HepG2 (cell line): ENCODE data around the gene AAR2. TPM values are rescaled to one million over a fixed set of nuclear protein-coding genes. Genes with fewer than 3 reads are reported as not detected.

Experiments
- ADNP ChIP-seq: sonication (generic); formaldehyde crosslinking; IDR thresholded peaks from 2 replicates; pipeline ENCODE4 v1.4.0; 2020; ENCODE audit warnings: missing genetic modification reagents
- CAMTA2 ChIP-seq: sonication (generic); formaldehyde crosslinking; IDR thresholded peaks from 2 replicates; pipeline ENCODE4 v1.4.0; 2020; ENCODE audit warnings: mild to moderate bottlenecking, missing genetic modification reagents, borderline replicate concordance
- CBFB ChIP-seq: sonication (generic); formaldehyde crosslinking; IDR thresholded peaks from 2 replicates; pipeline ENCODE4 v1.4.0; 2020; ENCODE audit warnings: missing genetic modification reagents
- CENPX ChIP-seq: sonication (generic); formaldehyde crosslinking; IDR thresholded peaks from 2 replicates; pipeline ENCODE4 v1.9.0; 2021; ENCODE audit warnings: mild to moderate bottlenecking, missing genetic modification reagents, moderate library complexity
- GZF1 ChIP-seq: sonication (generic); formaldehyde crosslinking; IDR thresholded peaks from 2 replicates; pipeline ENCODE4 v1.5.1; 2020; ENCODE audit warnings: mild to moderate bottlenecking, missing genetic modification reagents
- JARID2 ChIP-seq: sonication (generic); formaldehyde crosslinking; IDR thresholded peaks from 2 replicates; pipeline ENCODE4 v1.8.1; 2023; ENCODE audit warnings: missing genetic modification reagents, inconsistent platforms; ENCODE audit not compliant: insufficient replicate concordance
- JDP2 ChIP-seq: sonication (generic); formaldehyde crosslinking; IDR thresholded peaks from 2 replicates; pipeline ENCODE4 v1.8.1; 2022; ENCODE audit warnings: missing genetic modification reagents, borderline replicate concordance
- RFX3 ChIP-seq: IDR thresholded peaks from 2 replicates; pipeline ENCODE4 v1.6.1; 2016; ENCODE audit warnings: missing biosample characterization, missing genetic modification reagents
- RXRA ChIP-seq: sonication (generic); formaldehyde crosslinking; IDR thresholded peaks from 2 replicates; pipeline ENCODE4 v1.5.1; 2020; ENCODE audit warnings: missing genetic modification reagents
- SALL2 ChIP-seq: sonication (generic); formaldehyde crosslinking; IDR thresholded peaks from 2 replicates; pipeline ENCODE4 v1.8.1; 2023; ENCODE audit warnings: mild to moderate bottlenecking, missing genetic modification reagents, inconsistent platforms
- SUZ12 ChIP-seq: fragments of 150-350 bp; IDR thresholded peaks from 2 replicates; pipeline ENCODE4 v1.6.1; 2014; ENCODE audit warnings: low read depth, low read length
- ZFP36 ChIP-seq: fragments of 150-350 bp; IDR thresholded peaks from 2 replicates; pipeline ENCODE4 v1.6.1; 2018; ENCODE audit warnings: borderline replicate concordance, low read length, low read depth; ENCODE audit not compliant: partially characterized antibody
- ZFY ChIP-seq: sonication (generic); formaldehyde crosslinking; IDR thresholded peaks from 2 replicates; pipeline ENCODE4 v1.4.0; 2020; ENCODE audit warnings: missing genetic modification reagents
- ZNF451 ChIP-seq: sonication (generic); formaldehyde crosslinking; IDR thresholded peaks from 2 replicates; pipeline ENCODE4 v1.5.0; 2020; ENCODE audit warnings: mild to moderate bottlenecking, missing genetic modification reagents
- ZNF572 ChIP-seq: sonication (generic); formaldehyde crosslinking; IDR thresholded peaks from 2 replicates; pipeline ENCODE4 v1.5.1; 2020; ENCODE audit warnings: mild to moderate bottlenecking, missing genetic modification reagents
- ZNF629 ChIP-seq: sonication (generic); formaldehyde crosslinking; conservative IDR thresholded peaks from 2 replicates; pipeline ENCODE4 v1.5.0; 2020; ENCODE audit warnings: missing genetic modification reagents
- ZNF891 ChIP-seq: sonication (generic); formaldehyde crosslinking; IDR thresholded peaks from 2 replicates; pipeline ENCODE4 v1.5.0; 2020; ENCODE audit warnings: mild to moderate bottlenecking, missing genetic modification reagents
- polyA plus RNA-seq, 8 experiments: library from polyadenylated mRNA; depleted of rRNA in 3 of 8; stranded (reverse) in 7 of 8; unstranded in 1 of 8; fragments of >200 nt; fragmentation: Illumina TruSeq in 4 of 8; extraction: Trizol in 4 of 8; gene quantifications; 2 replicates each; pipeline versions ENCODE4 v1.2.1 to v1.2.3, GENCODE V29; 2011 to 2016; ENCODE audit warnings: low read depth in 4 of 8, missing spikeins in 1 of 8, mixed read lengths in 1 of 8; ENCODE audit not compliant: insufficient read depth in 1 of 8
- total RNA-seq, 5 experiments: library from RNA; depleted of rRNA; stranded (reverse); fragments of >200 nt; fragmentation: Illumina TruSeq; extraction: Trizol; gene quantifications; 2 replicates each; pipeline ENCODE4 v1.2.3, GENCODE V29; 2016; ENCODE audit warnings: low read depth in 1 of 5
- TF ChIP-seq, protein P1 (sequence below): sonication (generic); formaldehyde crosslinking; IDR thresholded peaks from 2 replicates; pipeline ENCODE4 v1.5.0; 2020; ENCODE audit warnings: missing genetic modification reagents, mild to moderate bottlenecking, borderline replicate concordance
- TF ChIP-seq, protein P2 (sequence below): sonication (generic); formaldehyde crosslinking; IDR thresholded peaks from 2 replicates; pipeline ENCODE4 v1.9.0; 2021; ENCODE audit warnings: missing genetic modification reagents, borderline replicate concordance
- TF ChIP-seq, protein P3 (sequence below): sonication (generic); formaldehyde crosslinking; IDR thresholded peaks from 2 replicates; pipeline ENCODE4 v1.4.0; 2020; ENCODE audit warnings: missing genetic modification reagents
- TF ChIP-seq, protein P4 (sequence below): sonication (generic); formaldehyde crosslinking; IDR thresholded peaks from 2 replicates; pipeline ENCODE4 v1.4.0; 2020; ENCODE audit warnings: missing genetic modification reagents

AAR2 gene
- total and polyA plus RNA-seq, 2 of the 13 experiments (the other 11 are each of a cell fraction or from before 2014, with no cell fraction given) = 45.2 to 46.2 TPM

DNA sequence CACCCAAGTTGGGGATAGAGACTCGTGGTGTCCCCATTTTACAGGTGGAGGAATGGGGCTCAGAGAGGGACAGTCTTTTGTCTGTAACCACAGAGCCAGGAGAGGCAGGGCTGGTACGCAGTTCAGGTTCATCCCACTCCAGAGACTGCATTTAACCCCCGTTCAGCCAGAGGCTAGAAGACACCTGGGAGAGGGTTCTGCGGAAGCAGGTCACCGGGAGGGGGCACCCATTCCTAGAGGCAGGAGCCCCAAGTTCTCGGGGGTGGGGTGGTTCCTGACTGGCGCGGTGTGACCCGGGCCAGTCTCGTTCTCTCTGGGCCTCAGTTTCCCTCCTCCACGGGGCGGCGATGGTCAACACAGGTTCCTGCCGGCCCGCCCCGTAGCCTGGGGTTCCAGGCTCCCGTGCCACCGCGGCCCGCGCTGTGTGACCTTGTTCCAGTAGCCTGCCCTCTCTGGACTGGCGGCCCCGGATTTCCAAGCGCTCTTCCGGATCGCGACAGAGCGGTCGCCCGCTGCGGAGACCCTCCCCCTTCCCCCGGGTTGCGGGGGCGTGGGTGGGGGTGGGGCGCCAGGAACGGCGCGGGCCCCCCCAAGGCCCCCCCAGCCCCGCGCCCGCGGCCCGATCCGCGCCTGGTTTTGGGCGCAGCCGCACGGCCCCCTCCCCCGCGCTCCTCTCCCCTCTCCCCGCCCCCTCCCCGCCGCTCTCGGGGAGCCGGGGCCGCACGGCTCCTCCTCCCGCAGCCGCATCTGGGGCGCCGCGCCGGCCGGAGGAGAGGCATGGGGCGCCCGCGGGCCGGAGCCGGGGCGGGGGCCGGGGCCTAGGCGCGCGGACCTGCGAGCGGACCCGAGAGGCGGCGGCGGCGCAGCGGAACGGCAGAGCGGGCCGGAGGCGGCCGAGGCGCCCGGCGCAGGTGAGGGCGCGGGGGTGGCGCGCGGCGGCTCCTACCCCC lies 69.6 kb downstream of the AAR2 start, which contains the start of gene DLGAP4 (continued):
- TF ChIP-seq ZFY (CRISPR knock-in tag) (peak; percentile 27; the same call in 1 of the 2 replicates), CBFB (CRISPR knock-in tag) (no peak), GZF1 (CRISPR knock-in tag) (no peak), SUZ12 (no peak), SALL2 (CRISPR knock-in tag) (no peak), CAMTA2 (CRISPR knock-in tag) (no peak), ZFP36 (peak; percentile 37), JARID2 (CRISPR knock-in tag) (no peak), RFX3 (CRISPR knock-in tag) (no peak), ZNF891 (CRISPR knock-in tag) (peak; percentile 63; the same call in 1 of the 2 replicates), JDP2 (no peak), ZNF451 (no peak), RXRA (no peak), CENPX (CRISPR knock-in tag) (no peak), ADNP (CRISPR knock-in tag) (peak; percentile 47; the same call in 1 of the 2 replicates), ZNF572 (CRISPR knock-in tag) (0 out of 2 replicates have a peak, but pooled peaks have one; percentile 33), ZNF629 (CRISPR knock-in tag) (peak; percentile 28; the same call in 1 of the 2 replicates)
- TF ChIP-seq, protein P1, sequence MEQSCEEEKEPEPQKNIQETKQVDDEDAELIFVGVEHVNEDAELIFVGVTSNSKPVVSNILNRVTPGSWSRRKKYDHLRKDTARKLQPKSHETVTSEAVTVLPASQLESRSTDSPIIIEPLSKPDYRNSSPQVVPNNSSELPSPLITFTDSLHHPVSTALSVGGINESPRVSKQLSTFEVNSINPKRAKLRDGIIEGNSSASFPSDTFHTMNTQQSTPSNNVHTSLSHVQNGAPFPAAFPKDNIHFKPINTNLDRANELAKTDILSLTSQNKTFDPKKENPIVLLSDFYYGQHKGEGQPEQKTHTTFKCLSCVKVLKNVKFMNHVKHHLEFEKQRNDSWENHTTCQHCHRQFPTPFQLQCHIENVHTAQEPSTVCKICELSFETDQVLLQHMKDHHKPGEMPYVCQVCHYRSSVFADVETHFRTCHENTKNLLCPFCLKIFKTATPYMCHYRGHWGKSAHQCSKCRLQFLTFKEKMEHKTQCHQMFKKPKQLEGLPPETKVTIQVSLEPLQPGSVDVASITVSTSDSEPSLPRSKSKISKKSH (CRISPR knock-in tag) = no peak
- TF ChIP-seq, protein P2, sequence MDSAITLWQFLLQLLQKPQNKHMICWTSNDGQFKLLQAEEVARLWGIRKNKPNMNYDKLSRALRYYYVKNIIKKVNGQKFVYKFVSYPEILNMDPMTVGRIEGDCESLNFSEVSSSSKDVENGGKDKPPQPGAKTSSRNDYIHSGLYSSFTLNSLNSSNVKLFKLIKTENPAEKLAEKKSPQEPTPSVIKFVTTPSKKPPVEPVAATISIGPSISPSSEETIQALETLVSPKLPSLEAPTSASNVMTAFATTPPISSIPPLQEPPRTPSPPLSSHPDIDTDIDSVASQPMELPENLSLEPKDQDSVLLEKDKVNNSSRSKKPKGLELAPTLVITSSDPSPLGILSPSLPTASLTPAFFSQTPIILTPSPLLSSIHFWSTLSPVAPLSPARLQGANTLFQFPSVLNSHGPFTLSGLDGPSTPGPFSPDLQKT (CRISPR knock-in tag) = no peak
- TF ChIP-seq, protein P3, sequence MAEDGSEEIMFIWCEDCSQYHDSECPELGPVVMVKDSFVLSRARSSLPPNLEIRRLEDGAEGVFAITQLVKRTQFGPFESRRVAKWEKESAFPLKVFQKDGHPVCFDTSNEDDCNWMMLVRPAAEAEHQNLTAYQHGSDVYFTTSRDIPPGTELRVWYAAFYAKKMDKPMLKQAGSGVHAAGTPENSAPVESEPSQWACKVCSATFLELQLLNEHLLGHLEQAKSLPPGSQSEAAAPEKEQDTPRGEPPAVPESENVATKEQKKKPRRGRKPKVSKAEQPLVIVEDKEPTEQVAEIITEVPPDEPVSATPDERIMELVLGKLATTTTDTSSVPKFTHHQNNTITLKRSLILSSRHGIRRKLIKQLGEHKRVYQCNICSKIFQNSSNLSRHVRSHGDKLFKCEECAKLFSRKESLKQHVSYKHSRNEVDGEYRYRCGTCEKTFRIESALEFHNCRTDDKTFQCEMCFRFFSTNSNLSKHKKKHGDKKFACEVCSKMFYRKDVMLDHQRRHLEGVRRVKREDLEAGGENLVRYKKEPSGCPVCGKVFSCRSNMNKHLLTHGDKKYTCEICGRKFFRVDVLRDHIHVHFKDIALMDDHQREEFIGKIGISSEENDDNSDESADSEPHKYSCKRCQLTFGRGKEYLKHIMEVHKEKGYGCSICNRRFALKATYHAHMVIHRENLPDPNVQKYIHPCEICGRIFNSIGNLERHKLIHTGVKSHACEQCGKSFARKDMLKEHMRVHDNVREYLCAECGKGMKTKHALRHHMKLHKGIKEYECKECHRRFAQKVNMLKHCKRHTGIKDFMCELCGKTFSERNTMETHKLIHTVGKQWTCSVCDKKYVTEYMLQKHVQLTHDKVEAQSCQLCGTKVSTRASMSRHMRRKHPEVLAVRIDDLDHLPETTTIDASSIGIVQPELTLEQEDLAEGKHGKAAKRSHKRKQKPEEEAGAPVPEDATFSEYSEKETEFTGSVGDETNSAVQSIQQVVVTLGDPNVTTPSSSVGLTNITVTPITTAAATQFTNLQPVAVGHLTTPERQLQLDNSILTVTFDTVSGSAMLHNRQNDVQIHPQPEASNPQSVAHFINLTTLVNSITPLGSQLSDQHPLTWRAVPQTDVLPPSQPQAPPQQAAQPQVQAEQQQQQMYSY (CRISPR knock-in tag) = peak; percentile 83
- TF ChIP-seq, protein P4, sequence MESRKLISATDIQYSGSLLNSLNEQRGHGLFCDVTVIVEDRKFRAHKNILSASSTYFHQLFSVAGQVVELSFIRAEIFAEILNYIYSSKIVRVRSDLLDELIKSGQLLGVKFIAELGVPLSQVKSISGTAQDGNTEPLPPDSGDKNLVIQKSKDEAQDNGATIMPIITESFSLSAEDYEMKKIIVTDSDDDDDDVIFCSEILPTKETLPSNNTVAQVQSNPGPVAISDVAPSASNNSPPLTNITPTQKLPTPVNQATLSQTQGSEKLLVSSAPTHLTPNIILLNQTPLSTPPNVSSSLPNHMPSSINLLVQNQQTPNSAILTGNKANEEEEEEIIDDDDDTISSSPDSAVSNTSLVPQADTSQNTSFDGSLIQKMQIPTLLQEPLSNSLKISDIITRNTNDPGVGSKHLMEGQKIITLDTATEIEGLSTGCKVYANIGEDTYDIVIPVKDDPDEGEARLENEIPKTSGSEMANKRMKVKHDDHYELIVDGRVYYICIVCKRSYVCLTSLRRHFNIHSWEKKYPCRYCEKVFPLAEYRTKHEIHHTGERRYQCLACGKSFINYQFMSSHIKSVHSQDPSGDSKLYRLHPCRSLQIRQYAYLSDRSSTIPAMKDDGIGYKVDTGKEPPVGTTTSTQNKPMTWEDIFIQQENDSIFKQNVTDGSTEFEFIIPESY (CRISPR knock-in tag) = peak; percentile 45; the same call in 1 of the 2 replicates
